Loucy (cell line): ENCODE data around the gene SPECC1.

Experiments used
- H2AFZ ChIP-seq: fragments of 200-600 bp; sonication (generic); 2 replicates; pipeline ENCODE4 v1.6.0; 2016; ENCODE audit warnings: antibody characterized with exemption, mild to moderate bottlenecking, low read length, moderate library complexity
- H3F3A ChIP-seq: fragments of 200-600 bp; 2 replicates; pipeline ENCODE4 v1.6.0; 2016; ENCODE audit warnings: antibody characterized with exemption, low read depth, mild to moderate bottlenecking
- H3K27me3 ChIP-seq: fragments of 200-600 bp; sonication (generic); 2 replicates; pipeline ENCODE4 v1.6.1; 2014; ENCODE audit warnings: low read length, mild to moderate bottlenecking; ENCODE audit not compliant: insufficient read depth, poor library complexity, severe bottlenecking
- H3K36me3 ChIP-seq: fragments of 200-600 bp; sonication (generic); 2 replicates; pipeline ENCODE4 v1.6.1; 2016; ENCODE audit warnings: low read length; ENCODE audit not compliant: insufficient read depth
- H3K4me1 ChIP-seq: fragments of 200-600 bp; sonication (generic); 2 replicates; pipeline ENCODE4 v1.5.1; 2014; ENCODE audit warnings: low read length, mild to moderate bottlenecking; ENCODE audit not compliant: insufficient read depth, poor library complexity, severe bottlenecking
- H3K4me2 ChIP-seq: fragments of 200-600 bp; sonication (generic); 2 replicates; pipeline ENCODE4 v1.6.0; 2014; ENCODE audit warnings: antibody characterized with exemption, low read length, low read depth, mild to moderate bottlenecking; ENCODE audit not compliant: poor library complexity, severe bottlenecking
- H3K4me3 ChIP-seq: fragments of 200-600 bp; sonication (generic); 2 replicates; pipeline ENCODE4 v1.5.1; 2014; ENCODE audit warnings: low read length, mild to moderate bottlenecking, mixed read lengths; ENCODE audit not compliant: poor library complexity, severe bottlenecking
- H3K79me2 ChIP-seq: fragments of 200-600 bp; sonication (generic); 2 replicates; pipeline ENCODE4 v1.6.1; 2014; ENCODE audit warnings: low read length; ENCODE audit not compliant: insufficient read depth
- H3K9ac ChIP-seq: fragments of 200-600 bp; sonication (generic); 2 replicates; pipeline ENCODE4 v1.6.0; 2014; ENCODE audit warnings: mild to moderate bottlenecking, low read depth, low read length, moderate library complexity; ENCODE audit not compliant: poor library complexity, severe bottlenecking
- H3K9me2 ChIP-seq: fragments of 200-600 bp; sonication (generic); replicated peaks from 2 replicates; pipeline ENCODE4 v1.6.1; 2016; ENCODE audit warnings: low read depth, low read length, mixed read lengths
- H3K9me3 ChIP-seq: fragments of 200-600 bp; sonication (generic); 2 replicates; pipeline ENCODE4 v1.6.1; 2014; ENCODE audit warnings: mild to moderate bottlenecking, antibody characterized with exemption, low read length, low read depth; ENCODE audit not compliant: insufficient read depth
- H4K20me1 ChIP-seq: fragments of 200-600 bp; sonication (generic); 2 replicates; pipeline ENCODE4 v1.6.0; 2014; ENCODE audit warnings: antibody characterized with exemption, low read length, mild to moderate bottlenecking; ENCODE audit not compliant: insufficient read depth, poor library complexity, severe bottlenecking
- EZH2phosphoT487 ChIP-seq: fragments of 200-600 bp; IDR thresholded peaks from 2 replicates; pipeline ENCODE4 v1.6.1; 2018; ENCODE audit warnings: antibody characterized with exemption, mild to moderate bottlenecking, moderate library complexity, borderline replicate concordance
- TF ChIP-seq, protein P1 (sequence below): fragments of 200-600 bp; sonication (generic); conservative IDR thresholded peaks from 2 replicates; pipeline ENCODE4 v1.5.1; 2014; ENCODE audit warnings: mild to moderate bottlenecking, antibody characterized with exemption, low read length

Gene SPECC1

DNA sequence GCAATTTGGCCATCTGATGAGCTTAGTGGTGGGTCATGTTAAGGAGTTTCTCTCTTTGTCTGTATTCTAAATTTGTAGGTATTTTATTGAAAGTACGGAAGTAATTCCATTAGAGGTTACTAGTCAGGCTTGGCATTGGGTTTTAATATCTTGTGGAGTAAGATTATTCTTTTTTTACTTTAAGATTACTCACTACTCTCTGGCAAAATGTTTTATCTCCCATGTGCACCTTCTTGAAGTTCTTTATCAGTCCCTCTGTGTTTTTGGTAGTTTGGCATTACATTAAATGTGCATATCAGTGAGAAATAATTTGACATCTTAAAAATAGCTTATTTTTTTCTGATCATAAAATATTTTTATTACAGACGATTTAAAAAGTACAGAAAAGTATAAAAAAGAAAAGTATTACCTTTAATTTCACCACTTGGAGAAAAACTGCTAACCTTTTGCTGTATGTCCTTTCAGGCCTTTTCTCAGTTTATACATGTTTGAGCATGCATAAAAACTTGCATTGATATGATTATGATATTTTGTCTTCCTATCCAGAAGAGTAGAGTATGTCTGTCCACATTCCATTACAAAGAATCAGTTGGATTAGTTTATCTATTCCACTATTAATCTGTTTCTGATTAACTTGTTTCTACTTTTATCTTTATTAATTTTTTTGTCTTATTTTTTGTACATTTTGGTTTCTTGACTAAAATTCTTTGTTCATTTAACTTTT lies 198.3 kb downstream of the SPECC1 start:
- H3K9ac ChIP-seq = no peak overlapping the region
- no peaks in the 10 kb centered on the region for H3F3A ChIP-seq
- no peaks in the 10 kb centered on the region for H3K27me3 ChIP-seq
- H3K36me3 ChIP-seq = peaks cover 12% of the 10 kb centered on the region; the same call in 1 of the 2 replicates
- TF ChIP-seq EZH2phosphoT487 = no peak
- TF ChIP-seq, protein P1, sequence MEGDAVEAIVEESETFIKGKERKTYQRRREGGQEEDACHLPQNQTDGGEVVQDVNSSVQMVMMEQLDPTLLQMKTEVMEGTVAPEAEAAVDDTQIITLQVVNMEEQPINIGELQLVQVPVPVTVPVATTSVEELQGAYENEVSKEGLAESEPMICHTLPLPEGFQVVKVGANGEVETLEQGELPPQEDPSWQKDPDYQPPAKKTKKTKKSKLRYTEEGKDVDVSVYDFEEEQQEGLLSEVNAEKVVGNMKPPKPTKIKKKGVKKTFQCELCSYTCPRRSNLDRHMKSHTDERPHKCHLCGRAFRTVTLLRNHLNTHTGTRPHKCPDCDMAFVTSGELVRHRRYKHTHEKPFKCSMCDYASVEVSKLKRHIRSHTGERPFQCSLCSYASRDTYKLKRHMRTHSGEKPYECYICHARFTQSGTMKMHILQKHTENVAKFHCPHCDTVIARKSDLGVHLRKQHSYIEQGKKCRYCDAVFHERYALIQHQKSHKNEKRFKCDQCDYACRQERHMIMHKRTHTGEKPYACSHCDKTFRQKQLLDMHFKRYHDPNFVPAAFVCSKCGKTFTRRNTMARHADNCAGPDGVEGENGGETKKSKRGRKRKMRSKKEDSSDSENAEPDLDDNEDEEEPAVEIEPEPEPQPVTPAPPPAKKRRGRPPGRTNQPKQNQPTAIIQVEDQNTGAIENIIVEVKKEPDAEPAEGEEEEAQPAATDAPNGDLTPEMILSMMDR = no peak
- no peaks in the 10 kb centered on the region for H3K9me3 ChIP-seq
- no peak overlapping the region for H3K4me2 ChIP-seq
- no peak overlapping the region for H2AFZ ChIP-seq
- H3K4me1 ChIP-seq = peaks cover 23% of the 10 kb centered on the region
- no peaks in the 10 kb centered on the region for H4K20me1 ChIP-seq
- no peak overlapping the region for H3K4me3 ChIP-seq
- no peaks in the 10 kb centered on the region for H3K9me2 ChIP-seq
- H3K79me2 ChIP-seq = no peaks in the 10 kb centered on the region

DNA sequence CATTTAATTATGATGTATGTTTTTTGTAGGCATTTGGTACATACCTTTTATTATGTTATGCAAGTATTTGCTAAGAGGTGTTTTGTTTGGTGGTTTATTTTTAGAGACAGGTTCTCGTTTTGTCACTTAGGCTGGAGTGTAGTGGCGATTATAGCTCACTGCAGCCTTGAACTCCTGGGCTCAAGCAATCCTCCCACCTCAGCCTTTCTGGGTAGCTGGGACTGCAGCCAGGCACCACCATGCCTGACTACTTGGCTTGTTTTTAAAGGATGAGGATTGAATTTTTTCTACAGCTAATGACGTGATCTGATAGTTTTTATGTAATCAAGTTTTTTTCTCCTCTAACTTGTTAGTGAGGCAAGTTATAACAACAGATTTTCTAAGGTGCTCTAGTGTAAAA lies 199.6 kb downstream of the SPECC1 start:
- TF ChIP-seq, protein P1 = no peak
- no peak for TF ChIP-seq EZH2phosphoT487
- Histone ChIP-seq H3K9ac (no peak overlapping the region), H3K9me2 (no peaks in the 10 kb centered on the region), H3K79me2 (no peaks in the 10 kb centered on the region), H4K20me1 (no peaks in the 10 kb centered on the region), H3K36me3 (peaks cover 12% of the 10 kb centered on the region; the same call in 1 of the 2 replicates), H3K4me1 (peaks cover 11% of the 10 kb centered on the region), H2AFZ (no peak overlapping the region), H3K4me3 (no peak overlapping the region), H3K27me3 (no peaks in the 10 kb centered on the region), H3K9me3 (no peaks in the 10 kb centered on the region), H3K4me2 (no peak overlapping the region), H3F3A (no peaks in the 10 kb centered on the region)

DNA sequence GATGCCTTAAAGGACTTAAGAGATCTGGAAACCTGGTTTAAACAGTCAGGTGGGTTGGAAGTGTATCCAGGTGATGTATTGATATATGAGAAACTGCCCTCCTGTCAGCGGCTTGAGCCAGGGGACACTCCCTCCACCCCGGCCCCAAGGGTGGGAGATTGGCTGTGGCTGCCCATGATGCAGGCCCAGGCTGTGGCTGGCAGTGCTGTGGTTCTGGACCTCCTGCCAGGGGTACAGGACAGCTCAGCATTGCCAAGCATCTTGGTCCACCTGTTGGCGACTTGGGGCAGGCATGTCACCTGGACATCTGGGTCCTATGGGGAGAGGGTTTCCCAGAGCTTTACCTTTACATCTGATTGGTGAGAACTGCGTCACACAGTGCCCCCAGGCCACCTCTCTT lies 201.0 kb downstream of the SPECC1 start:
- TF ChIP-seq EZH2phosphoT487 = no peak
- TF ChIP-seq, protein P1 = no peak
- Histone ChIP-seq H2AFZ (no peak overlapping the region), H3K4me3 (no peak overlapping the region), H3F3A (no peaks in the 10 kb centered on the region), H4K20me1 (no peaks in the 10 kb centered on the region), H3K4me2 (no peak overlapping the region), H3K36me3 (peaks cover 7% of the 10 kb centered on the region; the same call in 1 of the 2 replicates), H3K4me1 (peaks cover 3% of the 10 kb centered on the region), H3K9ac (no peak overlapping the region), H3K9me3 (no peaks in the 10 kb centered on the region), H3K79me2 (no peaks in the 10 kb centered on the region), H3K27me3 (no peaks in the 10 kb centered on the region), H3K9me2 (no peaks in the 10 kb centered on the region)
